ENCODE results near the gene MAP3K4. TPM values are rescaled to one million over a fixed set of nuclear protein-coding genes. Genes with fewer than 3 reads are reported as not detected.
"Not testable (repeated sequence)": the region's sequence is repeated elsewhere in the genome, so short reads cannot be mapped to it uniquely, and the experiment has no call there.

The MAP3K4 gene
- total RNA-seq, 1 donor from 2014 or later = 49.4 TPM

DNA sequence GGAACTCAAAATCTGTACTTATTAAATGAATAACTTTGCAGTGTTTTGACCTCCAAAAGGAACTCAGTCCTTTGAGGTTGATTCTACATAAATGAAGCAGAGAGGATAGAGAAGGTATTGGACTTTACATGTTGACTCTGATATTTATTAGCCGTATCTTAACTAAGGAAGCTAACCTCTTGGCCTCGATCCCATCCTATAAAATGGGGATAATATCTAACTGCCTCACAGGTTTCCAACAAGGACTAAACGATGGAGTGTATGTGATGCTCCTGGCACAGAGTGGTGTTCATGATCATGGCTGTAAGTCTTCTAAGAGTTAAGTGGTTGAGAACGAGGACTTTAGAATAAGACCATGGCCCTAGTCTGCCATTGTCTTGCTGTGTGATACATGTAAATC, 24.2 kb upstream of the MAP3K4 start:
- no peak for DNase-seq (ENCODE audit: low spot score)

DNA sequence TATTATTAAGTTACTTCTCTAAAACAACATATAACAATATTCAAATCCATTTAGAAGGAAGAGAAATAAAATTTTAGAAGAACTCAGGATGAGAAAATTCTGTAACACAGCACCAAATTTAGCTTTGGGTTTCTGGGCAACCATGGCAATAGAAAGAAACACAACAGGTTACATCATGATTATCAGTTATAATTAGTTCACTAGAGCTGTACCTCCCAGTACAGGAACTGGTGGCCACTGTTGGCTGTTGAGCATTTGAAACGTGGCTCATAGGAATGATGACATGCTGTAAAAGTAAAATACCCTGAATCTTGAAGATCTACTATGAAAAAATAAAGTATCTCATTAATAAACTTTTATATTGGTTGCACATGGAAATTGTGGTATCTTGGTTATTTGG, 23.7 kb upstream of the MAP3K4 start:
- DNase-seq (ENCODE audit: low spot score) = no peak

DNA sequence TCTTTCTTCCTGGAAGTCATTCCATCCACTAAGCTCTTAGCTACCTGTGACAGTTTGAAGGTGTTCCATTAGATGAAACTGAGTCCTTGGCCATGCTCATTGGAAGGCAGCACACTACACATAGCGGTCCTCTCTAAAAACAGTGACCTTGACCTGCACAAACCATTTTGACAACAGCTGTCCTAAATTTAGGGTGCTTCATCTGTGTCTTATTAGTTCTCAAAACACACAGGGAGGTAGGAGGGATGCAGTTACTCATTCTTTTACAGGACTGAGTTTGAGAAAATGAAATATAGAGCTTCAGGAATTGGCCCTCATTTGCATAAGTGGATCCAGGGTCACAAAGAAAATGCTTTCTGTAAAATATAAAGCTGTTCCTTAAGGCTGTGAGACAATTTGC, 20.4 kb upstream of the MAP3K4 start:
- DNase-seq (ENCODE audit: low spot score) = no peak

DNA sequence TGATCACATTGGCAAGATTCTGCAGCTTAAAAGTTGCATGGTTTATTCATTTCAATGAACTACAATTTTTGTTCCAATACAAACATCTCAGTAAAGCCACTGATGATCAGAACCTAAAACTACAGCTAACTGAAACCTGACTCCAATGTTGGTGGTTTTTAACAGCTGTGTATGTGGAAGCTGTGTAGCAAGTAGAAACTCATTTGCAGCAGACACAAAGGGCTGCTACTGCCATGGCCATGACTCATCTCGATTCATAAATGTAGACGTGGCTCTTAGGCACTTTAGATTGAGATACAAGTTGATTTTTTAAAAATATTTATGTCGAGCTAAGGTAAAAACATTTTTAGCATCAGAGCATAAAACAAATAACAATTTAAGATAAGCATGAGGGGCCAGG, 19.5 kb upstream of the MAP3K4 start:
- no peak for DNase-seq (ENCODE audit: low spot score)

DNA sequence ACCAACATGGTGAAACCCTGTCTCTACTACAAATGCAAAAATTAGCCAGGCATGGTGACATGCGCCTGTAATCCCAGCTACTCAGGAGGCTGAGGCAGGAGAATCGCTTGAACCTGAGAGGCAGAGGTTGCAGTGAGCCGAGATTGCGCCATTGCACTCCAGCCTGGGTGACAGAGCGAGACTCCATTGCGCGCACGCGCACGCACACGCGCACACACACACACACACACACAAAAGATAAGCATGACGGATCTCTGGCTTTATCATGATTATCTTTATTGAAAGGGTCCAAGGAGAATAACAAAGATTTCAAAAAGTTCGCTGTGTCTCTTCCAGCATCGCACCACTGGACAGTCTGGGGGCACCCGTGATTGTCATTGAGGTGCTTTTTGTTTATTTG, 19.0 kb upstream of the MAP3K4 start:
- not testable (repeated sequence) for DNase-seq (ENCODE audit: low spot score)

DNA sequence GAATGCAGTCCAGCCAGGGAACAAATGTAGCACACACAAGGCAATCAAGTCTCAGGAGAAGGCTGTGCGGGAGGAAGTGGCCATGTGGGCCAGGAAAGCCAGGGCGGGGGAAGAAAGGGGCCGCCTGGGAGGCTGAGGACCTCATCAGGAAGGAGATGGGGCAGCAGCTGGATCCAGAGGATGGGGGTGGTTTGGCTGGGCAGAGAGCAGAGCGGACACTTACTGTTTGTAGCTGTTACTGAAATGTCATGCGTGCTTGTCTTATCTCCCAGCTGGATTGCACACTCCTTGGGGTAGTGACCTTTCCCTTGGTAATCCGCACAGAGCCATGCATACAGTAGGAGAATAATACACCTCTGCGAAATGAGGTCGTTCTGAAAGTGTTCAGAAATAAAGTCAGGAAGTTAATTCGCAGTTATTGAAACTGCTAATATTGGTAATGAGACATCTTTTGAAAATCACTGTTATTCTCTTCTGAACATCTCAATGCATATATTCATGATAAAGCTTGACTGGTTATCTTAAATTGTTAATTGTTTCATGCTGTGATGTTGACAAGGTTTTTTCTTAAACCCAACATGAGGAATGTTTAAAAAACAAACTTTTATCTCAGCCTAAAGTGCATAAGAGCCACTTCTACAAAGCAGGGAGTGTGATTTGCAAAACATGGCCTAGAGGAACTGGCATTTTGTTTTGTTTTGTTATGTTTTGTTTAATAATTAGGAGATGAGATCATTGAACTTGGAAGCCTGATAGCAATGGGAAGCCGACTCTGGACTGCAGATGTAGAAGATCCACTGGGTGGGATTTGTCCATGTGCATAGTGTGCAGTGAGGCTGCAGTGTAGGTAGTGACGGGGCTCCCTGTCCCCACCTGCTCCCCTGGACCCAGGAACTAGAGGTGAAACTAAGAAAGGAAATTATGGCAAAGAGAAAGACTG, 18.0 kb upstream of the MAP3K4 start:
- no peak for DNase-seq (ENCODE audit: low spot score)

DNA sequence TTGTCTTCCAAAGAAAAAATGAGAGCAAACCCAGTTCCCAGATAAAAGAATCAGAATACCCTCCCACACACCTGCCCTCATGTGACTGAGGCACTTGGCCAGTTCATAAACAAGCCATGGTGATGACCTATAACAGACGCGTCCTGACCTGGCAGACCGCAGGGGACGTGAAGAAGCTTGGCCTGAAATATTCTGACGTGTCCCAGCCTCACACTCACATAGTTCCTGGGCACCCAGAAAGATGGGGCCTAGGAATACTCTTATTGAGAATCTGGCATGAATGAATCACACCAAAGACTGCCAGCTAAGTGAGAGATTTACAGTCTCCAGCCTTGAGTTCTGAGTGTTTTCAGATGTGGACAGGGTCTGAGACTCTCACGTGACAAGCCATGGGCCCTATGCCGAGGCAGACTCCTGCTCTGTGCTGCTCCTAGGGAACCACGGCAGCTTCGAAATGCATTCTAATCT, 17.2 kb upstream of the MAP3K4 start:
- no peak for DNase-seq (ENCODE audit: low spot score)

DNA sequence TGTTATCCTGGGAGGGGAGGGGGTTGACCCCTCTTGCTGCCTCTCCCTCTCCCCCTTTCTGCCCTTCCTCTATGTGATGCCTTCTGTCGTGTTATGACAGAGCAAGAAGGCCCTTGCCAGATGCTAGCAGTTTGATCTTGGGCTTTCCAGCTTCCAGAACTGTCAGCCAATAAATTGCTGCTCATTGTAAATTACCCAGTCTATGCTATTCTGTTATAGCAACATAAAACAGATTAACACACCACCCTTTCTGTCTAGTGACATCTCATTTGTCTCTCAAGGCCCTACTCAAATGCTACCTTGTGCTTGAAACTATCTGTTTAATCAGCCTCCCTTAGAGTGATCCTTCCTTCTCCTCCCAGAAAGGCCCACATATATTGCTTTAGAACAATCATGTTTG, 16.4 kb upstream of the MAP3K4 start:
- DNase-seq (ENCODE audit: low spot score) = no peak

DNA sequence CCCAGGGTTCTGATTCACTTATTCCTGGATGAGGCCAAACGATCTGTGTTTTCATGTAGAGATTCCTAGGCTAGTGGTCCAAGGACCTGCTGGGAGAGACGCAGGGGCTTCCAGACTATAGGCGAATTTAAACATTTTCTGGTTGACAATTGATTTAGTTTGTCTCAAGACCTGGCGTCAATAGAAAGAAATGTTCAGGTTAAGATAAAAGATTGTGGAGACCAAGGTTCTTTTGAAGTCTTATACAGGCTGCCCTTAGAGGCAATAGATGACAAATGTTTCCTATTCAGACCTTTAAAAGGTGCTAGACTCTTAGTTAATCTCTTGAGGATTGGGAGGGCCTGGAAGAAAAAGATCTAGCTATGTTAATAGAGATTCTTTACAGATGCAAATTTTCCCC, 15.6 kb upstream of the MAP3K4 start:
- DNase-seq (ENCODE audit: low spot score) = not testable (repeated sequence)

DNA sequence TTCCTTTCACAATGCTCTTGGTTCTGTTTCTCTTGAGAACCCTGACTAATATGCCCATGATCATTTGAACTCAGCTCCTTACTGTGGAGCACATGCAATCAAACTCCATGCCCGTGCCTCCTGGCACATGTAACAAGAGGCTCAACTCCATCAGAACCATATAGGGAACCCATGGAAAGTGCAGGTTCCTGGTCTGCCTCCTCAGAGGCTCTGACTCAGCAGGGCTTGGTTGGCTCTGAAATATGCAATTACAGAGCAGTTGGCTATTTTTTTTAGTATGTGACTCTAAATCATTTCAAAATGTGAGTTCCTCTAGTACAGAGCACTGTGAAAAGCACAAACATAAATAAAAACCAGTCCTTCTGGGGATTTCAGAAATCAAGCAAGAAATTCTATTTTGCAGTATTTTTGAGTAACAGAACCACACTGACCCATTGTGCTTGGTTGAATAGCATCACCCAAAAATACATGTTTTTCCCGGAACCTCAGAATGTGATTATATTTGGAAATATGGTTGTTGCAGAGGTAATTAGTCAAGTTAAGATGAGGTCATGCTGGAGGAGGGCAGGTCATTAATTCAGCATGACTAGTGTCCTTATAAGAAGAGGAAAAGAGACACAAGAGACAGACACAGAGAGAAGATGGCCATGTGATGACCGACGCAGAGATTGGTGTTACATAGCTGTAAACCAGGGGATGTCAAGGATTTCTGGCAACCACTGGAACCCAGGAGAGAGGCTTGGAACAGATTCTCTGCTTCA, 13.2 kb upstream of the MAP3K4 start:
- DNase-seq (ENCODE audit: low spot score) = no peak

DNA sequence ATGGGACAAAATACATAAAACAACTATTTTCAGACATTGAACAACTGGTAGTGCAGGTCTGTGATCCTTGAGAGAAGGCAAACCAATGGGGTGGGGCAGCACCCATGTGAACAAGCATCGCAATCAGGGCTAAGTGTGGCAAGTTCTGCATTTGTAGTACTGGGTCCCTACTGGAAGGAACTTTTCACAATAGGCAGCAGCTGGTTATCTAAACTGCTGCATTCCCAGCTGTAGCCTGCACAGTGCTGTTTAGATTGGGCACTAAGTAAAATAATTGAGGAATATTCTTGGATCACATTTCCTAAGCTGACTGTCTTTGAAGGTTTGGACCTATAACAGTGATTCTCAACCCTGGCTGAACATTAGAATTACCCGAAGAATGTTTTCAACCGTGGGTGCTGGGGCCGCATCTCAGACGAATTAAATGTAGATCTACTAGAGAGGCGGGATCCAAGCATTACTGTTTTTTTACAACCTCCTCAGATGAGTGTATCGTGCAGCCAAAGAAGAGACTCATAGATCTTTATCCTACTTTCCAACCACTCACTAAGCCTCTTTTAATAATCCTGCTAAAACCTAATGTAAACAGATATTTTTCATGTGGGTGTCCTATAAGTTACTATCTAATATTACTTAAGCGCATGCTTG, 12.4 kb upstream of the MAP3K4 start:
- no peak for DNase-seq (ENCODE audit: low spot score)

DNA sequence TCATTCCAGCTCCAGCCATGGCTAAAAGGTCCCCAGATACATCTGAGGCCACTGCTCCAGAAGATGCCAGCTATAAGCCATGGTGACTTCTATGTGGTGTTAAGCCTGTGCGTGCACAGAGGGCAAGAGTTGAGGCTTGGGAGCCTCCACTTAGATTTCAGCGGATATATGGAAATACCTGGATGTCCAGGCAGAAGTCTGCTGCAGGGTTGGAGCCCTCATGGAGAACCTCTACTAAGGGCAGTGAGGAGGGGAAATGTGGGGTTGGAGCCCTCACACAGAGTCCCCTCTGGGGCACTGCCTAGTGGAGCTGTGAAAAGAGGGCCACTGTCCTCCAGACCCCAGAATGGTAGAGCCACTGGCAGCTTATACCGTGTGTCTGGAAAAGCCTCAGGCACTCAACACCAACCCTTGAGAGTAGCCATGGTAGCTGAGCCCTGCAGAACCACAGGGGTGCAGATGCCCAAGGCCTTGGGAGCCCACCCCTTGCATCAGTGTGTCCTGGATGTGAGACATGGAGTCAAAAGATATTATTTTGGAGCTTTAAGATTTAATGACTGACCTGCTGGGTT, 8.1 kb upstream of the MAP3K4 start:
- DNase-seq (ENCODE audit: low spot score) = not testable (repeated sequence)

DNA sequence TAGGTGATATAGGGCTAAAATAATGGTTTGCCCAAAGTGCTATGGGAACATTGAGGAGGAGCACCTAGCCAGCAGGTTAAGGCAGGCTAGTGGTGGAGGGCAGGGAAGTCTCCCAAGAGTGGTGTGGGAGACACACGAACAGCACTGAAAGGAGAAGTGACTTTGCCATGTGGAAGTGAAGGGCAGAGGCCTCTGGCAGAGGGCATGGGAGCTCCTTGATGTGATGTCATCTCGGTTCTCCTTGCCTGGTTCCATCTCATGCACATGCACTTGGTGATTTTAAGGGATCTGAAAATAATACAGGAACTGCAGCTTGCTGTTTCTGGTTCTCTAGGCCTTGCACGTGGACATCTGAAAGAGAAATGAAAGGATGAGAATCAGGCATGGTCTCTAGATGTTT, 4.7 kb upstream of the MAP3K4 start:
- DNase-seq (ENCODE audit: low spot score) = no peak

DNA sequence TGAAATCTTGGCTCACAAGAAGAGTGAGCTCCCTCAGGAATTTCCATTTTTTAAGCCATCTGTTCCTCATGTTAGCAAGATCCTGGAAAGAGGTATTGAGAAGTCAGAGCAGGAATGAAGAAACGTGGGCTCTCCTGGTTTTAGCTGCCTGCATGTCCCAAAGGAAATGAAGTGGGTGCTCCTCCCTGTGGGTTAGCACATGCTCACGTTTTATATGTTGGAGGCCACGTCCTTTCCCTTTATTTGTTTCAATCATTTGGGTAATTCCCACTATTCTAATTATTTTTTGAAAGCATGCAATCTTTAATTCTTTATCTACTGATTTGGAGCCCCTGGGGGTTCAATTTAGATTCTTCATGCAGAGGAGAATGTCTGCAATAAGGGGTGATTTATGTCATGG, 4.3 kb upstream of the MAP3K4 start:
- no peak for DNase-seq (ENCODE audit: low spot score)

DNA sequence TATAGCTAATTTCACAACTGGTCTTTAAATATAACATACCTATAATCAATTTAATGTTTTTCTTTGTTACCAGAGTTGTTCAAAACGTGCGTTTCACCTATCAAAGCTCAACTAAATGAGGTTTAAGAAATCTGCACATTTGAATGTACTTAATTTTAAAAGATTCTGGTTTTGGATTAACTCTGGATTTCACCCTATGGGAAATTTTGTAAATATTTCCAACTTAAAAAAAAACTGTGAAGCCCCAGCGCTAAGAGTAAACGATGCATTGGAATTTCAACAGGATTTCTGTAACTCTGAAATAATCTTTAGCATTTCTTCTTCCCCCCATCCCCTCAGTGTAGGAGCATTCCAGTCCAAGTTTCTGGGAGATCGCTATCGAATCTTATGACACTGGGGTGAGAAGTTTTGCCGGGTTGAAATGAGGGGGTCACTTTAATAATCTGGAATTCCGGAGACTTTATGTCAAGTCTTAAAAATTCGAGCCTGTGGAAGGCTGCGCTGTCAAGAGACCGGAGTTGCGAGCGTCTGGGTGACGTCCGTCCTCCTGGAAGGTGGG, 643 bp upstream of the MAP3K4 start:
- no peak for DNase-seq (ENCODE audit: low spot score)

DNA sequence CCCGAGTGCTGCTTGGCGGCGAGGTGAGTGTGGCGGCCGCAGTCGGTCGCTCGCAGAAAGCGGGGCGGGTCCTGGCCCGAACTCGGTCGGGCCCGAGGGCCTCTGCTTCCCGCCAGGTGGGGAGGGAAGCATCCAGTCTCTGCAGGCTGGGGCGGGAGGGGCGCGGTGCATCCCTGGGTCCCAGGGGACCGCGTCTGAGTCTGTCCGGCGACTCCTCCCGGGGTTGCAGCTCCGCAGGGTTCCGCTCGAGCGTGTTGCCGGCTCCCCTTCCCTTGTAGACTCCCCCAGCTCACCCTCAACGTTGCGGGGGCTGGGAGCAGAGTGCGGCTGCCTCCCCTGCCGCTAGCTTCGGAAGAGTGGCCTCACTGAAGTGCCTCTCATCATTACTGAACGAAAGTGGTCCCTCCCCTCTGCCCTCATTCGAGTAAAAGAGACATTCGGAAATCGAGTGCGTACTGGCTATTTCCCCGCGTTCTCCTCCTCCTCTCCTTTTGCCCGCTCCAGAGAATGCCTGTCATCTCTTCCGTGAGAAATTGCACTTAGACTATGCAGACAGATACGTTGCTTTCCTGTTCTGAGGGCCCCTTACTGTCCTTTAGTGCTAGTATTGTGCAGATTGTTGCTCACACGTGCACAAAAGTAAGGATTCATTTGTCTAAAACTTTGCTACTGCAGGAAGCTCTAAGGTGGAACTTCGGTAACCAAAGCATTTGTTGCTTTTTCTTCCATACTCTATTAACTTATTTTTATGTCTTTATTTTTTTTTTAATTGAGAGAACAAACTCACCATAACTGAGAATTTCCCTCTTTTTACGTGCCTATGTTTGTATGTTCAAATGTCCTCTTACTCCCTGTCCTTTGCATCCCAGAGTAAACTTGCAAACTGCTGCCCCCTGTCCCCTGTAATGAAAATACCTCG, 751 bp downstream of the MAP3K4 start:
- no peak for DNase-seq (ENCODE audit: low spot score)

DNA sequence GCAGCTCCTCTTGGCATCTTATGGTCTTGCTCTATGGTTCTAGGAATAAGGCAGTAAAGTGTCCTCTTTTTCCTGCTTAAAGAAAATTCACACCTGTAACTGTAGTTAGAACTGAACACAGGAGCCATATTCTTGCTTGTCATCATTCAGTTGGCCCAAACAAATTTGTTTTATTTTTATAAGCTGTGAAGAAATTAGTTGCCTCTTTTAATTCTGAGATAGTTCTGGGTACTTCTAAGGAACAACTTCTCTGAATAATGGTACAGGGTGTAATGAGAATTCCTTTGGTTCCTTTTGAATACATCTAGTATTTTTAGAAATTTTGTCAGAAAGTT, 1.4 kb downstream of the MAP3K4 start:
- no peak for DNase-seq (ENCODE audit: low spot score)

DNA sequence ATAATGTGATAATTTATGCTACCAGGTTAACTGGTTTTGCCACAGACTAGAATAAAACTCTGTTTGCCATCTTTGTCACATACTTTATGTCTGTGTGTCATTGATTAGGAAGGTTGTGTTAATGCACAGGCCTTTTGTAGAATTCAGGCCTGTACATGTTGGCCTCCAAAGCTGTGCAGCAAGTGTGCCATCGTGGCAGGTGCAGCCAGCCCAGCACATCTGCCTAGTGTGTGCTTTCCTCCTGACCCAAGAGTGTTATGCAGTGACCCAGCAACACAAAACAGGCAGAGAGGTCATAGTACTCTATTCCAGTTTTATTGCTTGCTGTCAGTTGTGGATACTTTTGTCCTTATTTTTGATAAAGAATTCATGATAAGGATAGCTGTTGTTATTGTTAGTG, 3.7 kb downstream of the MAP3K4 start:
- DNase-seq (ENCODE audit: low spot score) = no peak

DNA sequence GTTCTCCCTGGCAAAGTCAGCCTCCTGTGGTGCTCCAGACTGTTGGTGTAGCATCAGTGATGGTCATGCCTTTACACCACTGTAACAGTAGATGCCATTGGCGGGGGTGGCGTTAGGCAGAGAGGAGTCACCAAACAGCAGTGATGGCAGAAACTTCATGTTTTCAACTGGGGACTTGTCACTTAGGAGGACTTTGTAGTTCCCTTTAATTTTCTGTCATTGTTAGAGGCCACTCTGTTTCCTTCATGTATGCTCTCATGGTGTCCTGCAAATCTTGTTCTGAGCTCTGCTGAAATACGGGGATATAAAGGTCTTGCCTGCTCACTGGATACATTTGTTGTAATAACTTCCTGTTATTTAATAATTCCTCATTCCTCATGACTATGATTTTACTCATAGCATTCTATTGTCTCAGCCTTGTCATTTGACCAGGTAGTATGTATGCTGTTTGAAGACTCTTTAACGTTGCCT, 4.6 kb downstream of the MAP3K4 start:
- no peak for DNase-seq (ENCODE audit: low spot score)

DNA sequence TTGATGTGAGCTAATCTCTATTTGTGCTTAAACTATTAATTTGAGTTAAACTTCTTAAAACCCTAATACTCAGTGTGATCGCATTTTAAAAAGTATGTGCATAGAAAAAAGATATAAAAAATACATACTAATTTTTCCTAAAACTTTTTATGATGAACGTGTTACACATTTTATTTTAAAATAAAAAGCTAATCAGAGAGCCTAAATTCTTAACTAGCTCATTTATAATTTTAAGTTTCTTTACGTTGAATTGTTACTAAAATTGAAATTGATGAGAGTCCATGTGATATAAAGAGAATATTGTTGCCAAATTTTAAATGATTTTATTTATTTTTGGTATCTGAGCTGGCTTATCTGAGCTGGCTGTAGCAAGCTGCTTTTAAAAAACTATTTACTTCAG, 6.6 kb downstream of the MAP3K4 start:
- no peak for DNase-seq (ENCODE audit: low spot score)
